Neural cell (in vitro differentiated cells): ENCODE data around the gene SAMSN1. TPM values are rescaled to one million over a fixed set of nuclear protein-coding genes. Genes with fewer than 3 reads are reported as not detected.

ENCODE experiments used
- H2AFZ ChIP-seq: fragments of 200-600, 300-800 bp; sonication (generic), shearing (Covaris generic); 2 replicates; pipeline ENCODE4 v1.6.0; 2014; ENCODE audit warnings: low read depth, mild to moderate bottlenecking, antibody characterized with exemption, low read length, moderate library complexity
- H3F3A ChIP-seq: fragments of 200-600 bp; shearing (Covaris generic); 2 replicates; pipeline ENCODE4 v1.6.1; 2016; ENCODE audit warnings: mild to moderate bottlenecking, moderate library complexity, mixed read lengths, antibody characterized with exemption, low read length; ENCODE audit not compliant: insufficient read depth, poor library complexity, severe bottlenecking
- H3K27ac ChIP-seq: fragments of 200-600, 300-800 bp; sonication (generic), shearing (Covaris generic); 2 replicates; pipeline ENCODE4 v1.5.1; 2014; ENCODE audit warnings: mild to moderate bottlenecking, low read length, moderate library complexity
- H3K27me3 ChIP-seq: fragments of 300-800, 200-600 bp; sonication (generic), shearing (Covaris generic); 2 replicates; pipeline ENCODE4 v1.6.0; 2014; ENCODE audit warnings: mild to moderate bottlenecking, low read depth, low read length, moderate library complexity; ENCODE audit not compliant: insufficient read depth
- H3K36me3 ChIP-seq: fragments of 300-800, 200-600 bp; sonication (generic), shearing (Covaris generic); 2 replicates; pipeline ENCODE4 v1.5.1; 2014; ENCODE audit warnings: mild to moderate bottlenecking, antibody characterized with exemption, low read length, moderate library complexity; ENCODE audit not compliant: insufficient read depth
- H3K4me2 ChIP-seq: fragments of 300-800, 200-600 bp; sonication (generic), shearing (Covaris generic); 2 replicates; pipeline ENCODE4 v1.6.0; 2014; ENCODE audit warnings: mild to moderate bottlenecking, low read length
- H3K4me3 ChIP-seq: fragments of 300-800, 200-600 bp; sonication (generic), shearing (Covaris generic); 2 replicates; pipeline ENCODE4 v1.5.1; 2014; ENCODE audit warnings: mild to moderate bottlenecking, low read length, moderate library complexity
- H3K79me2 ChIP-seq: fragments of 200-600 bp; shearing (Covaris generic); replicated peaks from 2 replicates; pipeline ENCODE4 v1.6.0; 2014; ENCODE audit warnings: mild to moderate bottlenecking, low read length, moderate library complexity; ENCODE audit not compliant: insufficient read depth
- H3K9ac ChIP-seq: fragments of 300-800, 200-600 bp; sonication (generic), shearing (Covaris generic); 2 replicates; pipeline ENCODE4 v1.6.1; 2016; ENCODE audit warnings: mild to moderate bottlenecking, low read length, mixed read lengths
- H3K9me2 ChIP-seq: fragments of 200-600 bp; shearing (Covaris generic); 2 replicates; pipeline ENCODE4 v1.6.1; 2016; ENCODE audit warnings: mild to moderate bottlenecking, low read length, mixed read lengths; ENCODE audit not compliant: insufficient read depth
- H3K9me3 ChIP-seq: fragments of 200-600, 300-800 bp; sonication (generic), shearing (Covaris generic); 2 replicates; pipeline ENCODE4 v1.6.1; 2016; ENCODE audit warnings: mild to moderate bottlenecking, mixed run types, low read length, moderate library complexity, mixed read lengths
- H4K20me1 ChIP-seq: fragments of 200-600 bp; shearing (Covaris generic); 2 replicates; pipeline ENCODE4 v1.6.1; 2016; ENCODE audit warnings: mild to moderate bottlenecking, mixed run types; ENCODE audit not compliant: insufficient read depth
- EP300 ChIP-seq: fragments of 450-650 bp; conservative IDR thresholded peaks from 2 replicates; pipeline ENCODE4 v1.6.1; 2014; ENCODE audit warnings: antibody characterized with exemption, mild to moderate bottlenecking, moderate library complexity; ENCODE audit not compliant: poor library complexity, severe bottlenecking
- EZH2 ChIP-seq: fragments of 200-600, 300-800 bp; shearing (Covaris generic), sonication (generic); IDR thresholded peaks from 2 replicates; pipeline ENCODE4 v1.6.1; 2014; ENCODE audit warnings: antibody characterized with exemption, low read length, borderline replicate concordance, mild to moderate bottlenecking; ENCODE audit not compliant: insufficient read depth, poor library complexity, severe bottlenecking
- MXI1 ChIP-seq: fragments of 450-650 bp; conservative IDR thresholded peaks from 2 replicates; pipeline ENCODE4 v1.6.1; 2014; ENCODE audit warnings: antibody characterized with exemption, mild to moderate bottlenecking; ENCODE audit not compliant: poor library complexity, severe bottlenecking
- POLR2AphosphoS5 ChIP-seq: IDR thresholded peaks from 2 replicates; pipeline ENCODE4 v1.6.1; 2012
- RAD21 ChIP-seq: fragments of 450-650 bp; conservative IDR thresholded peaks from 2 replicates; pipeline ENCODE4 v1.6.1; 2014; ENCODE audit warnings: antibody characterized with exemption, mild to moderate bottlenecking, moderate library complexity
- REST ChIP-seq: IDR thresholded peaks from 2 replicates; pipeline ENCODE4 v1.6.1; 2012; ENCODE audit warnings: borderline replicate concordance
- SMC3 ChIP-seq: fragments of 450-650 bp; conservative IDR thresholded peaks from 2 replicates; pipeline ENCODE4 v1.6.1; 2014; ENCODE audit warnings: antibody characterized with exemption, mild to moderate bottlenecking, moderate library complexity; ENCODE audit not compliant: poor library complexity
- TAF1 ChIP-seq: IDR thresholded peaks from 2 replicates; pipeline ENCODE4 v1.6.1; 2012; ENCODE audit warnings: low read depth
- polyA plus RNA-seq: library from polyadenylated mRNA; depleted of rRNA; stranded (reverse); fragments of >200 nt; gene quantifications from 2 replicates; pipeline ENCODE4 v1.2.3, GENCODE V29; 2014
- TF ChIP-seq, protein P1 (sequence below): fragments of 450-650 bp; IDR thresholded peaks from 2 replicates; pipeline ENCODE4 v1.5.1; 2014; ENCODE audit warnings: antibody characterized with exemption, mild to moderate bottlenecking, moderate library complexity; ENCODE audit not compliant: poor library complexity, severe bottlenecking

The SAMSN1 gene
- polyA plus RNA-seq, 1 donor from 2014 or later: 18.2 TPM

GRCh38 chr21:14457762-14458161 is 88.4 kb downstream of the SAMSN1 start:
- Histone ChIP-seq H3K27me3 (no peaks in the 10 kb centered on the region), H3K79me2 (no peaks in the 10 kb centered on the region), H3K27ac (no peak overlapping the region), H3F3A (no peaks in the 10 kb centered on the region), H2AFZ (no peak overlapping the region), H3K36me3 (no peaks in the 10 kb centered on the region), H4K20me1 (no peaks in the 10 kb centered on the region), H3K9ac (no peak overlapping the region), H3K4me3 (no peak overlapping the region), H3K4me2 (no peak overlapping the region), H3K9me2 (no peaks in the 10 kb centered on the region), H3K9me3 (no peaks in the 10 kb centered on the region)
- TF ChIP-seq REST: no peak
- TF ChIP-seq, protein P1, sequence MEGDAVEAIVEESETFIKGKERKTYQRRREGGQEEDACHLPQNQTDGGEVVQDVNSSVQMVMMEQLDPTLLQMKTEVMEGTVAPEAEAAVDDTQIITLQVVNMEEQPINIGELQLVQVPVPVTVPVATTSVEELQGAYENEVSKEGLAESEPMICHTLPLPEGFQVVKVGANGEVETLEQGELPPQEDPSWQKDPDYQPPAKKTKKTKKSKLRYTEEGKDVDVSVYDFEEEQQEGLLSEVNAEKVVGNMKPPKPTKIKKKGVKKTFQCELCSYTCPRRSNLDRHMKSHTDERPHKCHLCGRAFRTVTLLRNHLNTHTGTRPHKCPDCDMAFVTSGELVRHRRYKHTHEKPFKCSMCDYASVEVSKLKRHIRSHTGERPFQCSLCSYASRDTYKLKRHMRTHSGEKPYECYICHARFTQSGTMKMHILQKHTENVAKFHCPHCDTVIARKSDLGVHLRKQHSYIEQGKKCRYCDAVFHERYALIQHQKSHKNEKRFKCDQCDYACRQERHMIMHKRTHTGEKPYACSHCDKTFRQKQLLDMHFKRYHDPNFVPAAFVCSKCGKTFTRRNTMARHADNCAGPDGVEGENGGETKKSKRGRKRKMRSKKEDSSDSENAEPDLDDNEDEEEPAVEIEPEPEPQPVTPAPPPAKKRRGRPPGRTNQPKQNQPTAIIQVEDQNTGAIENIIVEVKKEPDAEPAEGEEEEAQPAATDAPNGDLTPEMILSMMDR: no peak
- TF ChIP-seq SMC3: no peak
- TF ChIP-seq POLR2AphosphoS5: no peak
- TF ChIP-seq TAF1: no peak
- TF ChIP-seq MXI1: no peak
- TF ChIP-seq EP300: no peak
- no peak for TF ChIP-seq RAD21
- TF ChIP-seq EZH2: no peak

DNA sequence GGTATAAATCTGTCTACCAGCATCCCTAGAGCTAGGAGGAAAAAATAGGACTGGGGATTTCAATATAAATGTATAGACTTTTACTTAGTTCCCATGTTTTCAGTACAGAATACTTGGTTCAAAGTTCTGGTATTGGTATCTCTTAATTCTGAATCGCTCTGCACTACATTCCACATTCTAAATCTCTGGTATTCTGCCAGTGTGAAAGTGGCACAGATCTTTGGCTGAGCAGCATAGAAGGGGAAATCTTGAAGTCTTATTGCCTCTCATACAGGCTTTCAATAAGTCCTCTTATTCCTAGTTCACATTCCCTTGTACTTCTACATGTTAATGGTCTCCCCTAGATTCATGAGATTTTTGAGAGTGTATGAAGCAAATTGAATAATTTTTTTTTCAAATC is 89.2 kb downstream of the SAMSN1 start:
- no peaks in the 10 kb centered on the region for H3K9me3 ChIP-seq
- no peaks in the 10 kb centered on the region for H4K20me1 ChIP-seq
- H3K9me2 ChIP-seq: no peaks in the 10 kb centered on the region
- no peak overlapping the region for H2AFZ ChIP-seq
- H3K27me3 ChIP-seq: no peaks in the 10 kb centered on the region
- no peaks in the 10 kb centered on the region for H3F3A ChIP-seq
- no peak overlapping the region for H3K27ac ChIP-seq
- no peak overlapping the region for H3K4me3 ChIP-seq
- H3K9ac ChIP-seq: no peak overlapping the region
- no peak for TF ChIP-seq RAD21
- H3K36me3 ChIP-seq: no peaks in the 10 kb centered on the region
- H3K79me2 ChIP-seq: no peaks in the 10 kb centered on the region
- no peak overlapping the region for H3K4me2 ChIP-seq
